ENCODE results near the gene RPH3AL. TPM values are rescaled to one million over a fixed set of nuclear protein-coding genes. Genes with fewer than 3 reads are reported as not detected.

RPH3AL gene
- total and polyA plus RNA-seq, 2 of the 8 experiments (the other 6 are each of a cell fraction or from before 2014, with no cell fraction given), result 5.6 to 5.8 TPM

DNA sequence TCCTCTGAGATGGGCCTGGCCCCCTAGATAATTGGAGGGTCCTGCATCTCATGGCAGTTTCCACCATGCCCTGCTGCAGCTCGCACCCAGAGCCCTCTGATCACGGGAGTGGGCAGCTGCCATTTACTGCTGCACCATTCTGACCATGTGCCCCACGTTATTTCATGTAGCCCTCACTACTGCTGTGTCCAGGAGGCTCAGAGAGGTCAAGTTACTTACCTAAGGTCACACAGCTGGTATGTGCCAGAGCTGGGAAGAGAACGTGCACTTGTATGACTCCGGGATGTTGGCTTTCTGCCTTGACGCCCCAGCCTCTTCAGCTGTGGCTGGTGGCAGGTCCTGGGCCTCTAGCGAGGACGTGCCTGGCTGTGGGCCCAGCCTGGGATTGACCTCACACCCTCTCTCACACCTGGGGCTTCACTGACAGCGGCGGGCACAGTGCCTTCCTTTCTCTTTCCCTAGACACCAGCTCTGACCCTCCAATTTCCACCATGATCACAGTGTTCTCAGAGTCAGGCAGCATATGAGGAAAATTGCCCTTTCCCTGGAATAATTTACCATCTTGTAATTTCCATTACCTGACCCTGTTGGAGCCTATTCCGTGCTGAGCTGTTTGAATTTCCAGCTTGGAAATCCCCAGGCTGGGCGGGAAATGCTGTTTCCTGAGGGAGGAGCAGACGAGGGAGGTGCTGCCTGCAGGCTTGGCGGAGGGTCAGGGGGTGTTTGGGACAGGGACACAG, 152.6 kb downstream of the RPH3AL start:
- CTCF ChIA-PET (ENCODE audit: partially characterized antibody), result interaction anchor here (0.6 to 2.3 kb wide), 9 partner anchors 17 to 500 kb away, joined by 3 to 8 read pairs (median 5); no protein-coding TSS in a partner anchor
- WGBS, 2 experiments (ENCODE audit: extremely low coverage in 1 of 2, insufficient coverage in 1 of 2, insufficient read length in 1 of 2, insufficient replicate concordance in 2 of 2, low coverage in 1 of 2, low lambda C conversion rate in 2 of 2, missing lambda C conversion rate in 1 of 2), result 69% methylated on average over 12 of the region's 14 CpGs; no CpG with 5 or more reads in 1 of the 2 experiments

More for the DNA sequence above, 152.6 kb downstream of the RPH3AL start:
- no peaks in the 10 kb centered on the region for H3K79me2 ChIP-seq (ENCODE audit: control insufficient read depth in 1 of 2, insufficient read depth in 2 of 2, low read length in 2 of 2)
- H3K36me3 ChIP-seq (ENCODE audit: control insufficient read depth in 2 of 4, insufficient read depth in 4 of 4, low read length in 3 of 4), result no peaks in the 10 kb centered on the region
- peaks cover 0 to 16% (median 4%) of the 10 kb centered on the region in 4 experiments; a peak in 5 of 7 replicates for H3K4me1 ChIP-seq (replicated peaks in 1 of 4; ENCODE audit: control insufficient read depth in 3 of 4, insufficient read depth in 4 of 4, low read length in 3 of 4)
- H4K91ac ChIP-seq (replicated peaks; ENCODE audit: insufficient read length, low read length), result peak overlapping the region; percentile 39
- H2BK120ac ChIP-seq (replicated peaks; ENCODE audit: low read depth, low read length), result no peak overlapping the region
- H2BK12ac ChIP-seq (ENCODE audit: low read depth, low read length), result no peak overlapping the region
- H3K4me2 ChIP-seq (ENCODE audit: insufficient read depth in 1 of 2, low read depth in 2 of 2, low read length in 2 of 2), result no peak overlapping the region
- TF ChIP-seq, protein P1, sequence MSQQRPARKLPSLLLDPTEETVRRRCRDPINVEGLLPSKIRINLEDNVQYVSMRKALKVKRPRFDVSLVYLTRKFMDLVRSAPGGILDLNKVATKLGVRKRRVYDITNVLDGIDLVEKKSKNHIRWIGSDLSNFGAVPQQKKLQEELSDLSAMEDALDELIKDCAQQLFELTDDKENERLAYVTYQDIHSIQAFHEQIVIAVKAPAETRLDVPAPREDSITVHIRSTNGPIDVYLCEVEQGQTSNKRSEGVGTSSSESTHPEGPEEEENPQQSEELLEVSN (IDR thresholded peaks at IDR 0.05), result peak; percentile 75
- TF ChIP-seq KDM1A (IDR thresholded peaks at IDR 0.05; ENCODE audit: borderline replicate concordance, low read length) (peak; percentile 76), RFX5 (IDR thresholded peaks at IDR 0.05; ENCODE audit: borderline replicate concordance, low read depth, low read length) (no peak)
- no peak overlapping the region for H3K4me3 ChIP-seq (ENCODE audit: extremely low read depth in 1 of 4, insufficient read depth in 2 of 4, low read depth in 3 of 4, low read length in 4 of 4)
- peak in 1 of 2 experiments; percentile 42 for DNase-seq (ENCODE audit: low read depth in 1 of 2, low spot score in 2 of 2)
- no peak overlapping the region for H2AFZ ChIP-seq (ENCODE audit: low read length)
- H2BK5ac ChIP-seq (ENCODE audit: low read depth, low read length), result no peak overlapping the region
- no peak overlapping the region for H3K56ac ChIP-seq (replicated peaks; ENCODE audit: insufficient read length, low read depth, low read length)
- no peak overlapping the region for H3K18ac ChIP-seq (ENCODE audit: extremely low read depth, low read length)
- H2AK5ac ChIP-seq (ENCODE audit: low read depth, low read length), result no peak overlapping the region
- H4K8ac ChIP-seq (ENCODE audit: extremely low read depth, insufficient read depth, low read length), result no peak overlapping the region
- FAIRE-seq, result no peak
- H3K9ac ChIP-seq (replicated peaks in 1 of 4; ENCODE audit: extremely low read depth in 1 of 4, low read depth in 3 of 4, low read length in 3 of 4), result no peak overlapping the region
- no peaks in the 10 kb centered on the region for H4K20me1 ChIP-seq (replicated peaks in 1 of 2; ENCODE audit: control insufficient read depth in 1 of 2, insufficient read depth in 2 of 2, low read length in 2 of 2)
- H3K14ac ChIP-seq (ENCODE audit: insufficient read length), result no peak overlapping the region
- H3K23me2 ChIP-seq (ENCODE audit: low read depth, low read length), result no peaks in the 10 kb centered on the region
- H3K79me1 ChIP-seq (ENCODE audit: low read depth, low read length), result no peaks in the 10 kb centered on the region; the same call in 1 of the 2 replicates
- no peak overlapping the region for H4K5ac ChIP-seq (ENCODE audit: insufficient read length, low read depth, low read length)
- H3K9me3 ChIP-seq (ENCODE audit: insufficient read depth in 2 of 2, low read depth in 1 of 2, low read length in 1 of 2), result no peaks in the 10 kb centered on the region
- H3K27me3 ChIP-seq (replicated peaks in 1 of 4; ENCODE audit: control insufficient read depth in 3 of 4, extremely low read depth in 1 of 4, insufficient read depth in 3 of 4, low read length in 3 of 4), result no peaks in the 10 kb centered on the region; a peak in 1 of 7 replicates
- H3K27ac ChIP-seq (ENCODE audit: low read depth, low read length), result no peak overlapping the region
- H3K4ac ChIP-seq (replicated peaks; ENCODE audit: insufficient read length, low read depth, low read length), result no peak overlapping the region
- H2BK15ac ChIP-seq (ENCODE audit: low read length), result no peak overlapping the region
- POLR2A ChIA-PET (ENCODE audit: partially characterized antibody), result interaction anchor here (0.7 to 1.9 kb wide), 2 partner anchors 17 to 19 kb away, joined by 3 to 6 read pairs; partner anchors contain the start of gene DOC2B
- H3K23ac ChIP-seq (ENCODE audit: insufficient read length), result no peak overlapping the region
- H2BK20ac ChIP-seq (ENCODE audit: low read length), result 0 out of 2 replicates have a peak overlapping the region, but pooled peaks have one; percentile 40

All from H1 (cell line).